Stimulated activated memory B cell treated with anti-CD40 and anti-IgM and Interleukin-4, amounts not matched to agents 10 μg/mL and 1 μg/mL and 100 μg/mL, for 72 hours (primary cell): Measurements from ENCODE around the gene RBBP7.

Experiments
- ATAC-seq: fragments of 150-1000 bp; cut with Tn5 transposase; 2 replicates; pipeline ENCODE4 v1.10.0; 2021
- H3K27ac Mint-ChIP-seq: one replicate; pipeline ENCODE4 v1.8.0; 2022; ENCODE audit warnings: mild to moderate bottlenecking, mixed read lengths
- H3K27me3 Mint-ChIP-seq: one replicate; pipeline ENCODE4 v1.8.0; 2022; ENCODE audit warnings: mixed read lengths
- H3K36me3 Mint-ChIP-seq: one replicate; pipeline ENCODE4 v1.8.0; 2022; ENCODE audit warnings: mixed read lengths
- H3K4me1 Mint-ChIP-seq: one replicate; pipeline ENCODE4 v1.8.0; 2022; ENCODE audit warnings: mixed read lengths
- H3K4me3 Mint-ChIP-seq: one replicate; pipeline ENCODE4 v1.8.0; 2022; ENCODE audit warnings: mild to moderate bottlenecking, moderate library complexity, mixed read lengths
- H3K9me3 Mint-ChIP-seq: one replicate; pipeline ENCODE4 v1.8.0; 2022; ENCODE audit warnings: mixed read lengths

Gene RBBP7

DNA sequence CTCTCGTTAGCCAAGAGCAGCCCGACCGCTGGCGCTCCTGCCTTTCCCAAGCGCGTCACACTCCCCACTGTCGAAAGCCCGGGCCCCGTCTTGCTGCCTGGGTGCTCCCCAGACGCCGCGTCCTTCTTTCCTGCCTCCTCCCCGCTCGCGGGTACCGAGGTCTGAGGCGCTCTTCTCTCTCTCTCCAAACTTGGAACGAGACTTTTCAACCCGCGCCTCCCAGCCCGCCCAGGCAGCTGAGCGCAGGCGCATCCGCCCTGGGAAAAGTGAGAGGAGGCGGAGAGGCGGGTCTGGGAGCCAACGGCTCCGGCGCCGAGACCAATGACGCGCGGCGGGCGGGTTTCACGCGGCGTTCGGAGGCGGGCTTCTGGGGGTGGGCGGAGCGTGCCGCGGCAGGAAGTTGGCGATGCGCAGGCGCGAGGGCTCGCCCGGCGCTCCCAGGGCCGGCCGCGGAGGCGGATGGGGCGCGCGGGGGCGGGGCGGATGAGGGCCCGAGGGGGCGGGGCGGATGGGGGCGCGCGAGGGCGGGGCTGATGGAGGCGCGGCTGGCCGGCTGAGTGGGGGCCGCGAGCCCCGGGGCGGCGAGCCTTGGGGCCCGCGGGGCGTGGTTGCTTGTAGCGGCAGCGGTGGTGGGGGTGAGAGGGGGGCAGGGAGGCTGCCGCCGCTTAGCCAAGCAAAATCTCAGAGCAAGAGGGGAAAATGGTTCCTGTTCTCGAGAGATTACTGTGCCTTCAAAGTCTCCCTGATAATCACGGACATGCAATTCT is at the start of gene RBBP7:
Gene RBBP7 (minus strand): TSS at position 268 of the 767 bp plus-strand sequence. CDS start 309 bp downstream, outside the sequence.
- ATAC-seq = peak; percentile 92
- Mint-ChIP-seq H3K9me3 (no peaks in the 10 kb centered on the region), H3K27me3 (no peaks in the 10 kb centered on the region), H3K27ac (peak within 1 kb of the TSS; percentile 100), H3K4me3 (peak within 1 kb of the TSS; percentile 98), H3K36me3 (peaks cover 10% of the 10 kb centered on the region), H3K4me1 (peaks cover 24% of the 10 kb centered on the region)

DNA sequence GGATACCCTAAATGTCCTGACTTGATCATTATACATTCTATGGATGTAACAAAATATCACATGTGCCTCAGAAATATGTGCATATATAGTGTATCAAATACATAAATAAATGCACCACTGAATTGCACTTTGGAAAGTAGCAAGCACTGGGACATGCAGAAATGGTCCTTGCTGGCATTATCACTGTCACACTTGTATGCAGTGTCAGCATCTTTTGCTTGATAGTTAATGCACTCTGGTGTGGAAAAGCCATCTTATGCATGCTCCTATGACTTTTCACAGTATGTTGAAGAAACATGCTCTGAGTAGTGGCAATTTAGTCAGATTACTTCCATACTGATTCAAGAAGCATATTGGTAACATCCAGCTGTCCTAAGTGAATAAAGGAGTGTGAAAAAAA is 48.8 kb upstream of the RBBP7 start:
- no peak for ATAC-seq
- Mint-ChIP-seq H3K4me3 (no peak overlapping the region), H3K4me1 (no peaks in the 10 kb centered on the region), H3K27ac (no peak overlapping the region), H3K9me3 (no peaks in the 10 kb centered on the region), H3K27me3 (no peaks in the 10 kb centered on the region), H3K36me3 (no peaks in the 10 kb centered on the region)

- Mint-ChIP-seq H3K27me3 (no peaks in the 10 kb centered on the region), H3K27ac (no peak overlapping the region), H3K36me3 (no peaks in the 10 kb centered on the region), H3K4me1 (no peaks in the 10 kb centered on the region), H3K4me3 (no peak overlapping the region), H3K9me3 (no peaks in the 10 kb centered on the region)
- no peak for ATAC-seq
Measured at GRCh38 chrX:16917120-16917519, 47.0 kb upstream of the RBBP7 start.

DNA sequence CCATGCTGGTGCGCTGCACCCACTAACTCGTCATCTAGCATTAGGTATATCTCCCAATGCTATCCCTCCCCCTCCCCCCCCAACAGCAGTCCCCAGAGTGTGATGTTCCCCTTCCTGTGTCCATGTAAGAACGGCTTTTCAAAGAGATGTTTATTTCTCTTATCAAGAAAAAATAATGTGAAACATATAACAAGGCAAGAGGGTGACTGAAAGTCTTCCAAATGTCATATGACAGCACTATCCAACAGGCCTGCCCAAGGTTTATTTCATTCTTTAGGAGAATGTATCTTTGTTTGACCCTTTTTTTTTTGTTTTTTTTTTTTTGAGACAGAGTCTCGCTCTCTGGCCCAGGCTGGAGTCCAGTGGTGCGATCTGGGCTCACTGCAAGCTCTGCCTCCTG is 46.4 kb upstream of the RBBP7 start:
- Mint-ChIP-seq H3K4me1 (no peaks in the 10 kb centered on the region), H3K27me3 (no peaks in the 10 kb centered on the region), H3K9me3 (no peaks in the 10 kb centered on the region), H3K4me3 (no peak overlapping the region), H3K36me3 (no peaks in the 10 kb centered on the region), H3K27ac (no peak overlapping the region)
- no peak for ATAC-seq

DNA sequence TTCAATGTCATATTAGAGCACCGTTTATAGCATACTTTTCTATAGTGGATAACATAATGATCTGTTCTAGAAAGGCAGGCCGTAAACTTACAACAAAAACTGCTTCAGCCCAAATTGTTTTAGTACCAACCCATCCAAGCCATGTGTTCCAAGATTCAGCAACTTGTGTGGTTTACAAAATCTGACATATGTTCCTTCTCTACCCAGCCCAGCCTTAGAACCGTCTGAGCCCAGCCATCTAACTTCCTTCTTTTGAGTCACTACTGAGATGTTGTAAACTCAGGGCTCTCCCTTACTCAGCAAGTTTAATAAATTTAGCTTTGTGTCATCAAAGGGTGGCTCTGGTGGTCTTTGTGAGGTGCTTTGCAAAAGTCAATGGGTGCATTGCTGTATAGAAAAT is 43.9 kb upstream of the RBBP7 start:
- no peaks in the 10 kb centered on the region for H3K9me3 Mint-ChIP-seq
- no peak overlapping the region for H3K4me3 Mint-ChIP-seq
- ATAC-seq = no peak
- no peaks in the 10 kb centered on the region for H3K36me3 Mint-ChIP-seq
- H3K4me1 Mint-ChIP-seq = no peaks in the 10 kb centered on the region
- no peaks in the 10 kb centered on the region for H3K27me3 Mint-ChIP-seq
- H3K27ac Mint-ChIP-seq = no peak overlapping the region

GRCh38 chrX:16910376-16910775 is 40.2 kb upstream of the RBBP7 start:
- Mint-ChIP-seq H3K36me3 (no peaks in the 10 kb centered on the region), H3K4me3 (no peak overlapping the region), H3K27ac (no peak overlapping the region), H3K9me3 (no peaks in the 10 kb centered on the region), H3K4me1 (no peaks in the 10 kb centered on the region), H3K27me3 (no peaks in the 10 kb centered on the region)
- ATAC-seq = no peak

- no peaks in the 10 kb centered on the region for H3K36me3 Mint-ChIP-seq
- peak overlapping the region; percentile 48 for H3K27ac Mint-ChIP-seq
- H3K27me3 Mint-ChIP-seq = no peaks in the 10 kb centered on the region
- H3K9me3 Mint-ChIP-seq = no peaks in the 10 kb centered on the region
- no peaks in the 10 kb centered on the region for H3K4me1 Mint-ChIP-seq
- ATAC-seq = peak; percentile 41
- H3K4me3 Mint-ChIP-seq = no peak overlapping the region
Measured at GRCh38 chrX:16903274-16904022, 33.3 kb upstream of the RBBP7 start.

- no peak for ATAC-seq
- Mint-ChIP-seq H3K4me3 (no peak overlapping the region), H3K9me3 (no peaks in the 10 kb centered on the region), H3K27ac (no peak overlapping the region), H3K27me3 (no peaks in the 10 kb centered on the region), H3K36me3 (no peaks in the 10 kb centered on the region), H3K4me1 (peaks cover 5% of the 10 kb centered on the region)
Measured at GRCh38 chrX:16897445-16897844, 27.3 kb upstream of the RBBP7 start.

DNA sequence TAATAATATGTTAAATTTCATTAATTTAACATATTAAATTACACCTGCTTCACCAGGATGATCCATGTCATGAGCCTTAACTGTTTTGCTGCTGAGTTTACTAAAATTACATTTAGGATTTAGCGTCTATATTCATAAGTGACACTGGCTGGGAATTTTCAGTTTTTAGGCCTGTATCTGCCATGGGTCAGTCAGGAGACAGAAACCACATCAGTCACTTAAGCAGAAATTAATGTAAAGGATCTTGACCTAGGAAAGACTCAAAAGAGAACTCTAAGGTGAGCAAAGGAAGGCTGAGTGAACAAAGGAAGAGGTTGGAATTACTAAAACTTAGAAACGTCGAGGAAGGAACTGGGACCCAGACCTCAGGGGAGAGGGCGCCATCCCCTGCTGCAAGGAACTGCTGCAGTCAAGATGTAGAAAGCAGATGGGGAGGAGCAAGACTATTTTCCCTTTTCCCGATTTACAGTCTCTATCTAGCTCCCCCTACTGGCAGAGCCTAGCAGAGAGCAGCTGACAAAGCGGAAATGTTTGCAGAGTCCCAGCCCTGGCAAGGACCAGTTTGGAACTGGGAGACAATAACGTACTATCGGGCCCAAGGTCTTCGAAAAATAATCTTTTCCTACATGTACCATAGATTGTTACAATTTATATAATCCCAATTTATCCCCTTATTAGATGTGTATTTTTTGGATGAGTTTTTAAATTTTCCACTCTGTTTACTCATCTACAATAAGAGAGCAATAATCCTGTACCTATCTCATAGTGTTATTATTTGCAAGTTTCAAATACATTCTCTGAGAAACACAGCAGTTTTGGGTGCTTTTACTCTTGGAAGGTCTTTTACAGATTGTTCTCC is 22.6 kb upstream of the RBBP7 start:
- H3K4me1 Mint-ChIP-seq = peaks cover 6% of the 10 kb centered on the region
- peak overlapping the region; percentile 37 for H3K27ac Mint-ChIP-seq
- no peaks in the 10 kb centered on the region for H3K36me3 Mint-ChIP-seq
- H3K9me3 Mint-ChIP-seq = no peaks in the 10 kb centered on the region
- peak; percentile 64 for ATAC-seq
- no peak overlapping the region for H3K4me3 Mint-ChIP-seq
- H3K27me3 Mint-ChIP-seq = no peaks in the 10 kb centered on the region

DNA sequence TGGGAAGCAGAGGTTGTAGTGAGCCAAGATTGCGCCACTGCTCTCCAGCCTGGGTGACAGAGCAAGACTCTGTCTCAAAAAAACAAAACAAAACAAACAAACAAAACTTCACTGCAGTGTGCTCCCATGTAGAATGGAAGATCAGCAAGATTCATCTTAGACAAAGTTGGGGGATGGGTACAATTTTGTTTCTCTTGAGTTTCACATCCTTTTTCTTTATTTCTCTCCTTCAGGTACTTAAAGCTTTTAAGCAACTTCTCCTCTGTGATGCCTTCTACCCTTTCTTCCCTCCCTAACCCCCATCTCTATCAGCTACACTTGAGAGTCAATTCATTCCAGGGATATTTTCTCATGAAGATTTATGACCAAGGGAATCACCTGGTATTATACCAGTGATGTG is 15.5 kb upstream of the RBBP7 start:
- peak overlapping the region; percentile 58 for H3K27ac Mint-ChIP-seq
- no peaks in the 10 kb centered on the region for H3K36me3 Mint-ChIP-seq
- H3K4me3 Mint-ChIP-seq = no peak overlapping the region
- no peak for ATAC-seq
- H3K27me3 Mint-ChIP-seq = no peaks in the 10 kb centered on the region
- H3K9me3 Mint-ChIP-seq = no peaks in the 10 kb centered on the region
- H3K4me1 Mint-ChIP-seq = peaks cover 17% of the 10 kb centered on the region

DNA sequence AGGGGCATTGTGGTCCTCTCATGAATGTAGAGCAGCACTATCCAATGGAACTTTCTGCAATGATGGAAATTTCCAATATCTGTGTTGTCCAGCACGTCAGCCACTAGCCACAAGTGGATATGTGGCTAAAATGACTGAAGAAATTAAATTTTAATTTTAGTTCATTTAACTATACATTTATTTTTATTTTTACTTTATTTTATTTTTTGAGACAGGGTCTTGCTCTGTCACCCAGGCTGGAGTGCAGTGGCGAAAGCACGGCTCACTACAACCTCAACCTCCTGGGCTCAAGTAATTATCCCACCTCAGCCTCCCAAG is 13.3 kb upstream of the RBBP7 start:
- H3K27me3 Mint-ChIP-seq = no peaks in the 10 kb centered on the region
- H3K36me3 Mint-ChIP-seq = no peaks in the 10 kb centered on the region
- H3K4me1 Mint-ChIP-seq = peaks cover 17% of the 10 kb centered on the region
- no peaks in the 10 kb centered on the region for H3K9me3 Mint-ChIP-seq
- H3K4me3 Mint-ChIP-seq = no peak overlapping the region
- ATAC-seq = no peak
- peak overlapping the region; percentile 82 for H3K27ac Mint-ChIP-seq

- no peaks in the 10 kb centered on the region for H3K27me3 Mint-ChIP-seq
Measured at GRCh38 chrX:16882702-16883486, 12.7 kb upstream of the RBBP7 start.

GRCh38 chrX:16882169-16882568 is 12.0 kb upstream of the RBBP7 start:
- Mint-ChIP-seq H3K4me3 (peak overlapping the region; percentile 75), H3K9me3 (no peaks in the 10 kb centered on the region), H3K27ac (peak overlapping the region; percentile 82), H3K27me3 (no peaks in the 10 kb centered on the region), H3K36me3 (no peaks in the 10 kb centered on the region), H3K4me1 (peaks cover 17% of the 10 kb centered on the region)
- ATAC-seq = peak; percentile 82

More at GRCh38 chrX:16882702-16883486, 12.7 kb upstream of the RBBP7 start:
- H3K4me1 Mint-ChIP-seq = peaks cover 17% of the 10 kb centered on the region
- H3K9me3 Mint-ChIP-seq = no peaks in the 10 kb centered on the region
- peak overlapping the region; percentile 82 for H3K27ac Mint-ChIP-seq
- H3K4me3 Mint-ChIP-seq = peak overlapping the region; percentile 75
- no peaks in the 10 kb centered on the region for H3K36me3 Mint-ChIP-seq
- ATAC-seq = peak; percentile 94

DNA sequence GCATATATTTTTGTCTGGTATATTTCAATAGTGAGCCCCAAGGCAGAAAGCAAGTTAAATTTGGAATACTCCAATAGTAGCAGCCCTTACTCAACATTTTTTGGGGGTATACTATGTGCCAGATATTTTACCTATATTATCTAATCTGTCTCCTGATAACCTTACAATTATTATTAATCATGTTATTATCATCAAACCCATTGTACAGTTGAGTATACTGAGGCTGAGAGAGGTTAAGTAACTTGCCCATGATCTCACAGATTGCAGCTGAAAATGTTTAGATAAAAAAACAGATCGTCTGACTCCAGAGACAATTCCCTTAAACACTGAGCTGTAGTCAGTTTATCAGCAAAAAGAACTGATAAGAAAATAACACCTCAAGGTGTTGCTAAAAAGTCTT is 6.5 kb upstream of the RBBP7 start:
- peaks cover 12% of the 10 kb centered on the region for H3K4me1 Mint-ChIP-seq

More for the DNA sequence above, 6.5 kb upstream of the RBBP7 start:
- Mint-ChIP-seq H3K9me3 (no peaks in the 10 kb centered on the region), H3K4me3 (no peak overlapping the region), H3K27me3 (no peaks in the 10 kb centered on the region), H3K27ac (no peak overlapping the region), H3K36me3 (no peaks in the 10 kb centered on the region)
- ATAC-seq = no peak
